Measurements from ENCODE around the gene TNRC6C. TPM values are rescaled to one million over a fixed set of nuclear protein-coding genes. Genes with fewer than 3 reads are reported as not detected.

TNRC6C gene
- total and polyA plus RNA-seq, 7 donors: 1.2 to 22.4 (median 11.4) TPM

DNA sequence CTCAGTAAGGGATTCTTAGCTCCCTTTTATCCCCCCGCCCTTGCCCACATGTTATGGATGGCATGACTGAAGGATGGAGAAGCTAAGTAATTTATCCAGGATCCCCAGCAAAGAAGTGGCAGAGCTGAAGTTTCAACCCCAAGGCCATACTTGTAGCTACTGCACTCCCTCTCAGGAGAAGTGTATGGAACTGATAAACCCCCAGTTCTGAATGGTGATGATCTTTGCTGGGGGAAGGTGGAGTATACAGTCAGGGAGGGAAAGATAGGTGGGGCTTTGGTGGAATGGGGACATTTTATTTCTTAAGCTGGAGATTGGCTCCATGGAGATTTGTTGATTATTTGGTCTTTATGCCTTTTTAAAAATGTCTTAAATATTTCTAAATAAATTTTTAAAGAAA, 58.3 kb downstream of the TNRC6C start:
- 91 to 100% (median 97%) methylated on average over 1 of the region's 1 CpG for WGBS, 3 donors
- H3K36me3 ChIP-seq (ENCODE audit: insufficient read depth in 1 of 2, low read depth in 1 of 2): peaks cover 0 to 3% of the 10 kb centered on the region in 2 donors
- H3K27me3 ChIP-seq (ENCODE audit: insufficient read depth in 3 of 3, low read length in 2 of 3): no peaks in the 10 kb centered on the region
- DNase-seq (no peak), ATAC-seq (no peak)
- H3K27ac ChIP-seq: no peak overlapping the region
- H3K9me3 ChIP-seq: no peaks in the 10 kb centered on the region
- peaks cover 24% of the 10 kb centered on the region for H3K4me1 ChIP-seq
- intact Hi-C loops (cut with DNase I): loop anchor here in 1 of 2 donors (5.0 kb wide), 2 partner anchors 55 to 95 kb away; no protein-coding TSS in a partner anchor
- H3K4me3 ChIP-seq: no peak overlapping the region
- TF ChIP-seq, protein P1, sequence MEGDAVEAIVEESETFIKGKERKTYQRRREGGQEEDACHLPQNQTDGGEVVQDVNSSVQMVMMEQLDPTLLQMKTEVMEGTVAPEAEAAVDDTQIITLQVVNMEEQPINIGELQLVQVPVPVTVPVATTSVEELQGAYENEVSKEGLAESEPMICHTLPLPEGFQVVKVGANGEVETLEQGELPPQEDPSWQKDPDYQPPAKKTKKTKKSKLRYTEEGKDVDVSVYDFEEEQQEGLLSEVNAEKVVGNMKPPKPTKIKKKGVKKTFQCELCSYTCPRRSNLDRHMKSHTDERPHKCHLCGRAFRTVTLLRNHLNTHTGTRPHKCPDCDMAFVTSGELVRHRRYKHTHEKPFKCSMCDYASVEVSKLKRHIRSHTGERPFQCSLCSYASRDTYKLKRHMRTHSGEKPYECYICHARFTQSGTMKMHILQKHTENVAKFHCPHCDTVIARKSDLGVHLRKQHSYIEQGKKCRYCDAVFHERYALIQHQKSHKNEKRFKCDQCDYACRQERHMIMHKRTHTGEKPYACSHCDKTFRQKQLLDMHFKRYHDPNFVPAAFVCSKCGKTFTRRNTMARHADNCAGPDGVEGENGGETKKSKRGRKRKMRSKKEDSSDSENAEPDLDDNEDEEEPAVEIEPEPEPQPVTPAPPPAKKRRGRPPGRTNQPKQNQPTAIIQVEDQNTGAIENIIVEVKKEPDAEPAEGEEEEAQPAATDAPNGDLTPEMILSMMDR (IDR thresholded peaks at IDR 0.05): no peak

DNA sequence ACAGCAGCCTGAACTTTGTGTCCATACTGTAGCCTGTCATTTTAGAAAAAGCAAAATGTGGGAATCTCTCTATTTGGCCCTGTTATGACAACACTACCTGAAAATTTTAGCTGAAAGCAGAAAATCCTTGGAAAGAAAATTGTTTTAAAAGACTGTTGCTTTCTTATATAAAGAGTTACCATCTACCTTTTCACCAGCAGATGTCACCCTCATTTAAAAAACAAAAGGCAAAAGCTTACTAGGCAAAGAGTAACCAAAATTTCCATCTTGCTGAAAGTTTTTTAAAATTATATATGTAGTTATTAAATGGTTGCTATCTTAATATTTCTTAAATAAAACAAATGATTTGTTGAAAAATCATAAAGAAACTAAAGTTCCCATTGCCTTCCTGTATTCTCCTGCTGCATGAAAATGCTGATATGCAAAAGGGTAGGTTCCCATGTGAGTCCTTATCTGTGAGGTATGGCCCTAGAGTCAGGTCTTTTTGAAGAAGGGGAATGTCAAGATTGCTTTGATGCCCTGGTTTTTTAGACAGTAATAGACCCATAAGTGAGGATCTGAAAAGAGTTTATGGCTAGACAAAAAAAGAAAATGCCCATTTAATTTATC, 61.0 kb downstream of the TNRC6C start:
- H3K9me3 ChIP-seq: no peaks in the 10 kb centered on the region
- TF ChIP-seq, protein P1 (IDR thresholded peaks at IDR 0.05): peak; percentile 71
- peaks cover 21% of the 10 kb centered on the region for H3K4me1 ChIP-seq
- DNase-seq: no peak
- H3K27me3 ChIP-seq (ENCODE audit: insufficient read depth in 3 of 3, low read length in 2 of 3): no peaks in the 10 kb centered on the region
- ATAC-seq: peak in 2 of 4 donors; percentile 41 to 65
- H3K27ac ChIP-seq: peak overlapping the region; percentile 62
- no peak overlapping the region for H3K4me3 ChIP-seq
- intact Hi-C loops (cut with DNase I): loop anchor here in 1 of 2 donors (5.0 kb wide), 2 partner anchors 53 to 93 kb away; no protein-coding TSS in a partner anchor
- peaks cover 0 to 3% of the 10 kb centered on the region in 2 donors for H3K36me3 ChIP-seq (ENCODE audit: insufficient read depth in 1 of 2, low read depth in 1 of 2)

DNA sequence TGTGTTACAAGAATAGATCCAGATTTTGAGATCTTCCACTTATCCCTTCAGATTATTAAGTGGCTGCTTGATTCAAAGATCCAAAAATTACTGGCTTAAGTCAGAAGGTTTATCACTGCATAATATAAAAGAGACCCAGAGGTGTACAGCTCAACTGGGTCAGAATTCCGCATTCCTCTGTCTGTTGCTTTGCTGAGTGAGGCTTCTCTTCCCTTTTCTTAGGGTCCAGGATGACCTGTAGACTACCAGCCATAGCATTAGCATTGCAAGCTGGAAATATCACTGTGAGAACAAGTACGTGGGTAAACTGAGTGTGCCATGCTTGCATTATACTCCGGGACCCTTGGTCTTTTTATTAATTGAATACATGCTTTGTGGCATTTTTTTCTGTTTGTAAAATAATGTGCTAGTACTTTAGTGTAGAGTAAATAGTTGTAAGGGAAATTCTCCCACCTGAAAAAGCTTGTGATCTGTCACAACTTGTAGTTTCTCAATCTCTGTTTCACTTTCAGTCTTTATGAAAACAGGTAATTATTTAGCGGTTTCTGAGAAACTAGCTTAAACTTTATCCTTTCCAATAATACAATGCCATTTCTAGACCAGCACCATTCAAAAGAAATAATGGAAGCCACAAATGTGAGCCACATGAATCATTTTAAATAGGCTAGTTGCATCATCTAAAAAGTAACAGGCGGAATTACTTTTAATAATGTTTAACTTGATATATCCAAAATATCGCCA, 61.6 kb downstream of the TNRC6C start:
- H3K27ac ChIP-seq: peak overlapping the region; percentile 62
- intact Hi-C loops (cut with DNase I): loop anchor here (5.0 kb wide), 3 partner anchors 52 to 232 kb away; no protein-coding TSS in a partner anchor
- H3K4me1 ChIP-seq: peaks cover 22% of the 10 kb centered on the region
- H3K9me3 ChIP-seq: no peaks in the 10 kb centered on the region
- no peak overlapping the region for H3K4me3 ChIP-seq
- peaks cover 0 to 3% of the 10 kb centered on the region in 2 donors for H3K36me3 ChIP-seq (ENCODE audit: insufficient read depth in 1 of 2, low read depth in 1 of 2)
- TF ChIP-seq, protein P1 (IDR thresholded peaks at IDR 0.05): no peak
- DNase-seq (no peak), ATAC-seq (peak in 1 of 4 donors; percentile 26)
- 91 to 96% (median 94%) methylated on average over 6 of the region's 6 CpGs for WGBS, 3 donors
- no peaks in the 10 kb centered on the region for H3K27me3 ChIP-seq (ENCODE audit: insufficient read depth in 3 of 3, low read length in 2 of 3)

DNA sequence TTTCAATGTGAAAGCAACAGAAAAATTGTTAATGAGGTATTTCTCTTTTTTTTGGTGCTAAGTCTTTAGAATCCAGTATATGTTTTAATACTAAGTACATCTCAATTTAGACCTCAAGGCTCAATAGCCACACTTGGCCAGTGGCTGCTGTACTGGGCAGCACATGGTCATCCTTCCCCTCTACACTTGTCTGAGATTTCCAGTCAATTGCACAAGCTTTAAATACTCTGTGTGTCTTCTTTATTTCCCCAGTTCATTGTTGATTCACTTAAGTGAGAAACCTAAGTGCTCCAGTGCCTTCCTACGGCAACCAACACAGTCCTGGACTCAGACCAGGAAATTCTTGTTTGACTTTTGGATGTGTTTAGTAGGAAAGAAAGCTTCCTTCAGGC, 62.2 kb downstream of the TNRC6C start:
- TF ChIP-seq, protein P1 (IDR thresholded peaks at IDR 0.05): no peak
- ATAC-seq: peak; percentile 66 to 77 (median 76)
- Histone ChIP-seq H3K9me3 (no peaks in the 10 kb centered on the region), H3K4me1 (peaks cover 28% of the 10 kb centered on the region), H3K4me3 (no peak overlapping the region), H3K36me3 (ENCODE audit: insufficient read depth in 1 of 2, low read depth in 1 of 2) (peaks cover 0 to 3% of the 10 kb centered on the region in 2 donors), H3K27me3 (ENCODE audit: insufficient read depth in 3 of 3, low read length in 2 of 3) (no peaks in the 10 kb centered on the region), H3K27ac (peak overlapping the region; percentile 62)
- DNase-seq: no peak
- whole genome bisulfite sequencing, 3 donors: 12 to 52% (median 29%) methylated on average over 1 of the region's 1 CpG
- intact Hi-C loops (cut with DNase I): loop anchor here (5.0 kb wide), 2 partner anchors 52 to 232 kb away; no protein-coding TSS in a partner anchor

All from psoas muscle (tissue), 8 donors.